HG03521 (cell line): ENCODE data around the gene SLC22A12.

Experiments used
- ATAC-seq: cut with Tn5 transposase; IDR thresholded peaks from one replicate; pipeline ENCODE4 v1.9.1; 2021; ENCODE audit warnings: mild to moderate bottlenecking, moderate library complexity; ENCODE audit not compliant: unreplicated experiment

The SLC22A12 gene

GRCh38 chr11:64643256-64643881, 52.3 kb downstream of the SLC22A12 start:
- no peak for ATAC-seq

- ATAC-seq = no peak
These were observed 53.1 kb downstream of the SLC22A12 start for GRCh38 chr11:64643920-64644646.

GRCh38 chr11:64644647-64645275, 53.7 kb downstream of the SLC22A12 start:
- no peak for ATAC-seq

- no peak for ATAC-seq
These were observed 56.2 kb downstream of the SLC22A12 start for GRCh38 chr11:64647019-64647779.

- no peak for ATAC-seq
These were observed 57.5 kb downstream of the SLC22A12 start for GRCh38 chr11:64648551-64648950.

- no peak for ATAC-seq
These were observed 58.3 kb downstream of the SLC22A12 start for GRCh38 chr11:64649291-64649697.

GRCh38 chr11:64650923-64651523, 60.0 kb downstream of the SLC22A12 start:
- ATAC-seq = no peak
